NB4 (cell line): Measurements from ENCODE around the gene PARP8.

Source experiments
- CTCF ChIP-seq: IDR thresholded peaks from one replicate; pipeline ENCODE4 v1.5.1; 2012; ENCODE audit warnings: low read depth, low read length
- POLR2A ChIP-seq: IDR thresholded peaks from 2 replicates; pipeline ENCODE4 v1.6.1; 2011; ENCODE audit warnings: mild to moderate bottlenecking; ENCODE audit not compliant: insufficient read length; ENCODE audit errors: extremely low read depth

DNA sequence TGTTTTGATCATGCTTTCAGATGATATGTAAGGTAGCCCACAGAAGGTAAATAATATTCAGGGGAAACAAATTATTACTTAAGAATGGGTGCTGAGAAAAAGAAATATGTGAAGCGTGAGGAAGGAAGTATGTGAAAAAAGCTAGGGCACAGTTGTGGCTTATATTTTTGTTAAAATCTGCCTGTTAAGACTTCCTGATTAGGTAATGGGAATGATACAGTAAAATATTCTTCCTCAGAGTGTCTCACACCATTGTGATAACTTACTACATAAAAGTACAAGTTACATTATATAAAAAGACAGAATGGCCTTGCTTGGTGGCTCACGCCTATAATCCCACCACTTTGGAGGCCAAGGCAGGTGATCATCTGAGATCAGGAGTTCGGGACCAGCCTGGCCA is 18.7 kb upstream of the PARP8 start:
- TF ChIP-seq CTCF, result no peak
- TF ChIP-seq POLR2A, result no peak
